GM19324 (cell line): Measurements from ENCODE around the gene TTLL11.
"Not testable (repeated sequence)": the region's sequence is repeated elsewhere in the genome, so short reads cannot be mapped to it uniquely, and the experiment has no call there.

ENCODE experiments used
- ATAC-seq: cut with Tn5 transposase; IDR thresholded peaks from one replicate; pipeline ENCODE4 v1.9.1; 2021; ENCODE audit warnings: mild to moderate bottlenecking, moderate library complexity; ENCODE audit not compliant: unreplicated experiment, low FRiP score

TTLL11 gene

DNA sequence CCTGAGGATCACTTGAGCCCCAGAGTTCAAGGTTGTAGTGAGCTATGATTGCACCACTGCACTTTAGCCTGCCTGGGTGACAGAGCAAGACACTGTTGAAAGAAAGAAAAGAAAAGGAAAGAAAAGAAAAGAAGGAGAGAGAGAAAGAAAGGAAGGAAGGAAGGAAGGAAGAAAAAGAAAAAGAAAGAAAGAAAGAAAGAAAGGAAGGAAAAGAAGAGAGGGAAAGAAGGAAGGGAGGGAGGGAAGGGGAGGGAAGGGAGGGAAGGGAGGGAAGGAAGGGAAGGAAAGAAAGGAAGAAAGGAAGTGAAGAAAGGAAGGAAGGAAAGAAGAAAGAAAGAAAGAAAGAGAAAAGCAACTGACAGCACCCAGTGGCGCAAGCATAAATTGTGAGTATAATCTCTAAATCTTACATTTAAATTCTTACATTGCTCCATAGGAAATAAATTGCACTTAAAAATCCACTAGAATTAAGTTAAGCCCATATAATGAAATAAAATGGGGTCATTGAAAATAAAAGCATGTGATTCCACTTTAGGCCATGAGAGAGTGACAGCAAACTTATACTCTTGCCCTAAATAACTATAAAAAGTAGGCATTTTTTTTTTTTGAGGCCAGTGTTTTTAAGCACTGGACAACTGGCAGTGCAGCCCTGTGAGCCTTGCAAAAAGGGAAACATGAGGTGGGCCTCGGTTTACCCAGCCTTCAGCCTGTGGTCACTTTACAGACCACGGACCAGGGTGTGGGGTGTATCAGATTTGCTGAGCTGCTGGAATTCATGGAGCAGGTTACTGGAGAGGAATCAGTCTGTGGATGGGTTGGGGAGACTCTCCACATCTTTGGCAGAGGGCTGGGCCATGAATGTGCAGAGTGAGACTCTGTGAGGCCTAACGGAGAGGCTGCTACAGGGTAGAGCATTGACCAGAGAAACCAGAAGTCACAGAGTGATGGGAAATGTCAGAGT, 175.5 kb downstream of the TTLL11 start:
- ATAC-seq: no peak

DNA sequence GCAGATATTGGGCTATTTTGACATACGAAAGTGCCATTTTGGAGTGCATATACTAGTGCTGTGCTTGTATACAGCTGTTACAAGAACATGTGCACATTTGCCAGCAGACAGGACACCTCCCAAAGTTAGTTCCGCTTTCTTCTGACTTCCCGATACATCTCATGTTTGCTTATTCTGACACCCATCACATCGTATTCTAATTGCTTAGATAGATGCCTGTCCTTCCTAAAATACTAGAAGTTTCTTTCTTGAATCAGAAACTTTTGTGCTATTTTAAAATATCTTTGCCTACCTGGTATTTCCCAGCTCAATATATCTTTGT, 177.8 kb downstream of the TTLL11 start:
- ATAC-seq: no peak

DNA sequence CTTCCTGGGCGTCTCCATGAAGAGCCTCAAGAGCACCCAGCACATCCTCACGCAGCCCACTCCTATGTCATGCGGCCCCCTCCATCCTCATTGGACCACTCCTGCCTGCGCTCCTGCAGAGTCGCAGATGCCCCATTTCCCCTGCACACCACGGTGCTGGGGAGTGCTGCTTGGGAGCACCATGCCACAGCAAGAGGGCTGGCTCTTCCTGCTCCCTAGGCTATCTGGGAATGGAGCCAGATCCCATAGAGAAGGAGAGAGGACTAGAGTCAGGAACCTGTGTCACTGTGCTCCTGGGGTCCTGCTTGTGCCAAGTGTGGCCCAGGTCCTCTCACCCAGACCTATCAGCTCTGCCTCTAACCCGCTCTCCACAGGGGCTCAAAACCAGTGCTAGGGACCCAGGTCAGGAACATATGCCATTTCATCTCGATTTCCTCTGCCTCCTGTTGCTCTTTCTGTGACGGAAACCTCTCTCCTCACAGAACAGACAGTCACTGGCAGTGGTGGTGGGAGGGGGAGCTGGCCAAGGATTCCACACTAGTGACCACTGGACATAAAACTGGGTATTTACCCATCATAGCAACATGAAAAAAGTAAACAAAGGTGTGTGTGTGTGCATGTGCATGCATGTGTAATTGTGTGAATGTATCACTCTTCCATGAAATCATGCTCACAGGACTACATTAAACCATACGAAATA, 178.4 kb downstream of the TTLL11 start:
- ATAC-seq: no peak

DNA sequence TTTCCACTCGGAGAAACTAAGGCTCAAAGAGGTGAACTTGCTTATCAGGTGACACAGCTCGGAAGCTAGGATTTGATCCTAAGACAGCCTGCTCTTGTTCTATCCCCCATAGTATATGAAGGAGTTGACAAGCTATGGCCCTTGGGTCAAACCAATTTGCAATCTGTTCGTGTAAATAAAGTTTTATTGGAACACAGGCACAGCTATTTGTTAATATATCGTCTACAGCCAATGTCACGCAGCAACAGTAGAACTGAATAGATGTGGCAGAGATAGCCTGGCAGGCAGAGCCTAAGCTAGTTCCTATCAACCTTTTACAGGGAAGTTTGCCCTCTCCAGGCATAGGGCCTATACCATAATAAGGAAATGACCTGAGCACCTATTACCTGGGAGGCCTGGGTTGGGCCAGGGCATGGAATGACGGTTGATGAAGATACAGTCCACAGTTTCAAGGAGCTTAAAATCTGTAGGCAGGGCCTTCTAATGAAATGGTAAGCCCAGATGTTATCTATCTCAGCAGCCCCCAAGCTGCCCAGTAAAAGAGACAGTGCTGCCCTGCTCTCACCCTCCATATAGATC, 179.0 kb downstream of the TTLL11 start:
- no peak for ATAC-seq

DNA sequence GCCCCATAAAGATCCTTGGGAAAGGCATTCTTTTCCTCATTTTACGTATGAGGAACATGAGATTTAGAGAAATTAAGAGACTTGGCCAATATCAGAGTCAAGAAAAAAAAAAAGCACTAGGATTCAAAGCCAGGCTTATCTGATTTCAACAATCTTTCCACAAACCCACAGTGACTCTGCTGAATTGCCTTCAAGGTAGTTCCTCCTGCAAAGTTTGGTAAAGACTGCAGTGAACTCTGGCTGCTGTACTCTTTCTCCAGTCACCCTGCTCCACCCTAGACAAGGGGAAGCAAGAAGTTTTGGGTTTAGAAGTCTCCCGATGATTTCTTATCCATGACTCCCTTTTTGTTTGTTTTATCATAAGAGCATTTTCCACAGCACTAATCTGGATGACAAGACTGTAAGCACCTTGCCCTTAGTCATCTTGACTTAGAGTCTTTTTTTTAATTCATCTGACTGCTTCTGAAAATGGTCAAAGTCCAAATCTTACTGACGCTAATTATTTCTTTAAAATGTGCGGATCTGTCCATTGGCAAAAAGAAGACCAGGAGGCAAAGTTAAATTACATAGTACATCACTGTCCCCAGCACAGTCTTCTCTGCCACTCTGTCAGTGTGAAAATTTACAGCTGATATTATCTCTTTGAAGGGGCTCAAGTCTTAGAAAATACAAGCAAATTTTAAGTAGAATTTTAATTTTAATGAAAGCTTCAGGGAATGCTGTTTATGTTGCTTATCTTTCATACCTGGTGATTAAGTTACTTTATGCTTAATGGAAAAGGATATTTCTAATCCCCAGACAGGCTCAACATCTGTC, 180.1 kb downstream of the TTLL11 start:
- no peak for ATAC-seq

DNA sequence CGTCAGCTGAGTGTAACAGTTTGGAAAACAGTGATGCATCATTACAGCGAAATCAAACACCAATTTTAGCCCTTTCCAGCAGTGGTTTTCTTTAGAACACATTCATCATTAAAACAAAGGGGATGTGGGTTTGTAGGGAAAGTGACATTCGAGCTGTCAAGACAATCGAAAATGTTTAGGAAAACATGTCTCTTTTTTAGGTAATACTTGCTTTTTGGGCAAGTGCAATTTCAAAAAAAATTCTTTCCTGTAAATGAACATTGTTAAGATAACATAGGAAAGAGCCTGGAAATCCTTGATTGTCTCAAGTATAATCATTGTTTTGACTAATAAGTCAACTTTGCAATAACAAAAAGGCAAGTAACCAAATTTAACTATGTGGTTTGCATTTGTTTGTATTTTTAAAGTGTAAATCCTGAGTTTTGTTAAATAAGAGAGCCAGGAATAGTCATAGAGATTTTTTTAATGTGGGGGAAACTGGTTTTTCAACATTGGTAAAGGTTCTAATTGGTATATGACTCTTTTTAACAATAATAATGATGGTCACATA, 182.5 kb downstream of the TTLL11 start:
- no peak for ATAC-seq

DNA sequence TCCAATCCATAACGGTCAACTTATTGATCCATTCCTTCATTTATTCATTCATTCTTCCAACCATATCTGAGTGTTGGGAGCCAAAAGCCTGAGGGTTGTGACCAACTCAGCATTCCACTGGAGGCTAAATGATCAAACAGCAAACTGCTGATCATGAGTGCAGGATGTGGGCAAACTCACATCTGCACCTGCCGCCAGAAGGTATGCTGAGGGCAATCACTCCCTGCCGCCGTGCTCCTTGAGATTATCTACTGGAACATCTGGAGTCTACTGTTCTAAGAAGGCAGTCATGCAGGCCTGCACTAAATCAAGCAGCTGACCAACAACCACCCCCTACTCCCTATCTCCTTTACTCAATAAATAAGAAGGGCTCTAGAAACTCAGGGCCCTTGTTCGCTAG, 184.0 kb downstream of the TTLL11 start:
- ATAC-seq: no peak

DNA sequence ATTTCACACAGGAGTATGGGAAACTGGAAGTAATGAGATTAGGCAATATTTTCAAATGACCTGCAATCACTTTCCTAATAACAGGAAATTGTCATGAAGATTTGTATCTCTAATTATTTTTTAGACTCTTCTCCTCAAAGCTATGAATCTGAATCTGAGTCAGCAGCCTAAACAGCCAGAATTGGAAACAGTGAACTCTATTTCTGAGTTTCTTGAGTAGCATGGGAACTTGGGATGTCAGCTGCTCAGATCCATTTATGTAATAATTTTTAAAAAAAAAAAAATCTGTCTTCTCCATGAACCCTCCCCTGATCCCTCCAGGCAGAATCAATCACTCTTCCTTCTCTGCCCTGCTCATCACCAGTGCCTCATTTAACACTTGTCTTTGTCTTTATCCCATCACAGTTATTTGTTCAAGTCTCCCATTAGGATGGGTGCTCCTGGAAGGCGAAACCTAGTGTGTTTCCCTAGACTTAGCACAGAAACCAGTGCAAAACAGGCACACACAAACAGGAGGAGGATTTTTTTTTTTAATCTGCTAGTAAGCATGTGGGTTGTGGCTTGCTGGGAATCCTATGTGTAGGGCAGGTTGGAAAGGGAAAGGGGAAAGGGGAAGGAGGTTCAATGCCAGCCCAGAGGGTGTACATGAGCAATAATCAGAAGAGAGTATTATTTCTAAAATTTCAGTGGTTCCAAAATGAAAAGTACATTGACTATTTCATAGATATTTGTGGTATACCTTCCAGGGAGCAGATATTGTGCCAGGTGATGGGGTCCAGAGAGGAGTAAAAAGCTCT, 186.8 kb downstream of the TTLL11 start:
- ATAC-seq: no peak

DNA sequence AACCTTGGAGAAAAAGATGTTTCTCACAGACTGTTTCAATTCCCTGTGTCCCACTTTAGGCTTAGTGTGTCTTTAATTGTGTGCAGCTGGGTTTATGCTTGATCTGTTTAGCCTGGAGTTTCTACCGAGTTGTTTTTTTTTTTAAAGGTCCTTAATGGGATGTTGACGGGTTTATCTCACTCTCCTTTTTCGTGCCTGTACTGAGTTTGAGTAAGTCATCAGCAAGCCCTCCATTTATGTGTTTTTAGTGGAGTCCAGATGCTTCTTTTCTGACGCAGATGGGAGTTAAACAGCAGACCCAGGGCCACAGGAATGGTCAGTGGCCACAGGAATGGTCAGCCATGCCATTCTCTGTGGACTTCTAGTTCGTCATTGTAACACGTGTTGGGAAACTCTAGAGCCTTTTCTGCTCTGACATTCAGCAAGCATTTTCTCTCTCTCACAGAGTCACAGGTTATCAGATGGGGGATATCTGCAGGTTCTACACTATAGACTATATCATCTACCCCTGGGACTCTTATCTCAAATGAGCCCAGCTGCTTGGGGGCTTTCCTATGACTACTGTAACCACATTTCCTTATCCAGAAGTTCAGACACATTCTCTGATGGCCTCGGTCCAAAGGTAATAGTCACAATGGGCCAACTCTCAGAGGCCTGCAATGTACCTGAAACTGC, 190.5 kb downstream of the TTLL11 start:
- ATAC-seq: no peak

DNA sequence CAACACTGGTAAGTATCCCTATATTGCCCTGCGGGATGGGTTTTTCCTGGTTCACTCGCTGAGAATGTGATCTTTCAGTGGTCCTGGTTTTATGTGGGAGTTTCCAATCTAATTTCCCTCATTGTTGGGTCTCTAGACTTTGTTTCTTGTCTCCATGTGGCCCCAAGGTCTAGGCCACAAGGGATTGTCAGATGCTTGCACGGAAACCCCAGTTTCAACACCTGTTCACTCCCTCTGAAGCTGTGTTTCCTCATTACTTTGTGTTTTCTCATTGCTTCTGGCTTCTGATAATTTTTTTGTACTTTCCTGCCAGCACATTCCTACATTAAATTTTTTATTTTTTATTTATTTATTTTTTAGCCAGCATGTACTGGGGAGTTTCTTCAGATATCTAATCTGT, 191.5 kb downstream of the TTLL11 start:
- ATAC-seq: no peak

DNA sequence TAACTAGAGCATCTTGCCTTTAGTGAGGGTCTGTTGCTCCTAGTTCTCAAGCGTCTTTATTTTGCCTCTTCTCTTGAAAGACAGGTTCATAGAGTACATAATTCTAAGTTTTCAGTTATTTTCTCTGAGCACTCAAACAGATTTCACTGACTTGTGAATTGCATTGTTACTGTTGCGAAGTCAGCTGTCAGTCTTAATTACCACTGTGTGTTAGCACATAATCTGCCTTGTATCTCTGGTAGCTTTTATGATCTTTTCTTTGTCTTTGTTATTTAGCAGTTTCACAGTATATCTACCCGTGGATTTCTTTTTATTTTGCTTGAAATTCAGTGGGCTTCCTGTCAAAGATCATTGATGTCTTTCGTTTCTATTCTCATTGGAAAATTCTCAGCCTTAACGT, 192.9 kb downstream of the TTLL11 start:
- ATAC-seq: no peak

DNA sequence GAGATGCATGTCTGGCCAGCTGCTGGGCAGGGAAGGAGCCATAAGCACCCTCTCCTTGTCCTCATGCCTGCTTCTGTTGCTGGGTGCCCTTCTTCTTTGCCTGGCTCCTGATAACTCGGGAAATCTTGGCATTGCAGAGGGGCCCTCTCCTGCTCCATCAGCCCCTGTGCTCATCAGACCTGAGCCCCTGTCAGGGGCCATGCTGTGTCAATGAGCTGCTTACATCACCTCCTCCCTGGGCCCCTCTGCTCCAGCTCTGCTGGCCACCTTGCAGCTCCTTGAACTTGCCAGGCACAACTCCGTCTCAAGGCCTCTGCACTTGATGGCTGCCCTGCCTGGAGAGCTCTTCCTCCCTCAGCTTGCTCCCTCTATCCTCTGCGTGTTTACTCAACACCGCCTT, 194.3 kb downstream of the TTLL11 start:
- ATAC-seq: no peak

DNA sequence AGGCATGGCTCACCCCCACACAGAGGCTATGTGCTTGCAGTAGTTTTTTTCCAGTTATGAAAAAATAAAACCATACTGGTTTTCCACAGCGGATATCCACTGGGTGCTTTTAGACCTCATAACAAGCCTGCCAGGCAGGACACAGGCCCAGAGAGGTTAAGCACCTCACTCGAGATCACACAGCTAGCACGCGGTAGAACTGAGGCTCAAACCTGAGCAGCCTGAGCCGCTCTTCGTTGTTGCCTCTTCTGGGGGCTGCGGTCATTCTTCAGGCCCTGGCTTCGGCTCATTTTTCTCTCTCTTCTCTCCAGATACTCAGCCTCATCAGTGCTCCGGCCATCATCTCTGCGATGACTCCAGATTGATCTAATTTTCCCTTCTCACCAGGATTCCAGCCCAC, 196.0 kb downstream of the TTLL11 start:
- no peak for ATAC-seq

DNA sequence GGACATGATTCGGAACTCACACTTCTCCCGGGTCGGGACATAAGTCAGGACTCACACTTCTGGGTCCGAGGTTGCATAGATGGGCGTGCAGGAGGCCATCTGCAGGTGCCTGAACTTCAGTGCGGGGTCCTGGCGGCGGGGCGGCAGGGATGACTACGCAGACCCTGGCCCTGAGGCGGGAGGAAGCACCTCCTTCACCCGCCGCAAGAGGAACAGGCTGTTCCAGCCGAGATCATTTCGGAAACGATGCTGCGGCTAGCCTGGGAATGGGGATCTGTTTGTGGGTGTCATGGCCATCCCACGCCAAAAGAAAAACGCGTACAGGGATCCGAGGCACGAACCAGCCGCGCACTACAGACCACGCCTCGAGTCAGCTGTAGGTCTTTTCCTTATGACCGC, 196.6 kb downstream of the TTLL11 start:
- no peak for ATAC-seq

DNA sequence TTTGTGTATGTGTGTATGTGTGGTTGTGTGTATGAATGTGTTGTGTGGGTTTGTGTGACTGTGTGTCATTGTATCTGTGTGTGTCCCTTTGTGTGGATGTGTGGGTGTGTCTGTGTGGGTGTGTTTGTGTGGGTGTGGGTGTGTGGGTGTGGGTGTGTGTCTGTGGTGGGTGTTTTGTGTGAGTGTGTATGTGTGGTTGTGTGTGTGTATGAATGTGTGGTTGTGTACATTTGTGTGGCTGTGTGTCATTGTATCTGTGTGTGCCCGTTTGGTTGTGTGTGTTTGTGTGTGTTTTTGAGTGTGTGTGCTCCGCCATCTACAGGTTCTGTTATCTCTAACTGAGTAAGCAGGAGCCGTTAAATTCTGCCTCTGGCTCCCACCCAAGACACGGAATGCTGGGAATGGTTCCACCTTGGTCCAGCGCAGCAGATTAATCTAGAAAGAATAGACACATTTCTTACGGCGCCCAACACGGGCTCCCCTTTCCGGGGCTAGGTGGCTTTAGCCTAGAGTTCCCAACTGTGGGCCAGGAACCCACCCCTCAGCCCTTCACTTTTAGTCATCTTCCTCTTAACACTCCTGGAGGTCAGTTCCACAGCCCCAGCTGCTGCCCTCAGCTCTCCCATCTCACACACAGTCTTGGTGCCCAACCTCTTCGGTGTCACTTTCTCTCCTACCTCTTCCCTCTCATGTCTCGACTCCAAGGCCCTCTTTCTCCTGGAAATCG, 197.1 kb downstream of the TTLL11 start:
- ATAC-seq: no peak

DNA sequence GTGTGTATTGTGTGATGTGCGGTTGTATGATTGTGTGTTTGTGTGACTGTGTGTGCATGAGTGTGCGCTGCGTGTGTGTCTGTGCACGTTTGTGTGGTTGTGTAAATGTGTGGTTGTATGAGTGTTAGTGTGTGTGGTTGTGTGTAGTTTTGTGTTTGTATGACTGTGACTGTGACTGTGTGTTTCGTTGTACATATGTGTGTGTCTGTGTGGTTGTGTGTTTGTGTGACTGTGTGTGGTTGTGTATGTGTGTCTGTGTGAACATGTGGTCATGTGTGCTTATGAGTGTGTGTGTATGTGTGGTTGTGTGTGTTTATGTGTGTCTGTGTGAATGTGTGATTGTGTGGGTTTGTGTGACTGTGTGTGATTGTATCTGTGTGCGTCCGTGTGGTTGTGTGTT, 197.8 kb downstream of the TTLL11 start:
- ATAC-seq: no peak

DNA sequence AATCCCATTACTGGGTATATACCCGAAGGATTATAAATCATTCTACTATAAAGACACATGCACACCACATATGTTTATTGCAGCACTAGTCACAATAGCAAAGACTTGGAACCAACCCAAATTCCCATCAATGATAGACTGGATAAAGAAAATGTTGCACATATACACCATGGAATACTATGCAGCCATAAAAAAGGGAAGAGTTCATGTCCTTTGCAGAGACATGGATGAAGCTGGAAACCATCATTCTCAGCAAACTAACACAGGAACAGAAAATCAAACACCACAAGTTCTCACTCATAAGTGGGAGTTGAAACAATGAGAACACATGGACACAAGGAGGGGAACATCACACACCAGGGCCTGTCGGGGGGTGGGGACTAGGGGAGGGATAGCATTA, 198.7 kb downstream of the TTLL11 start:
- ATAC-seq: not testable (repeated sequence)

DNA sequence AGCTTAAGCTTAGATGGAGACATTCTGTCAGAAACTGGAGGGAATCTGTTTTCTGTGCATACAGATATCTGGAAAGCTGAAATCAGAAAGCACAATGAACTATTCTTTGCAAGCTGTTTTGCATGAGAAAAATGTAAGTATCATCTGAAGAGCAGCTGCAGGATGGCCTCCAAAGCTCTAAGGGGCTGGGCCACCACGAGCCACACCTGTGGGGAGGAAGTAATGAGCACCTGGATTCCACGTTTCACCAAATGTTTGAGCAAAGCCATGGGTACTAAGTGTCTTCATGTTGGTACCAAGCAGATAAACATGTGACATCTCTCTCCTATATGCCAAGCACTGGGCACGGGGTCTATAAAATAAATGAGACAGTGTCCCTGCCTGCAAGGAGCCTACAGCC, 199.3 kb downstream of the TTLL11 start:
- ATAC-seq: no peak

DNA sequence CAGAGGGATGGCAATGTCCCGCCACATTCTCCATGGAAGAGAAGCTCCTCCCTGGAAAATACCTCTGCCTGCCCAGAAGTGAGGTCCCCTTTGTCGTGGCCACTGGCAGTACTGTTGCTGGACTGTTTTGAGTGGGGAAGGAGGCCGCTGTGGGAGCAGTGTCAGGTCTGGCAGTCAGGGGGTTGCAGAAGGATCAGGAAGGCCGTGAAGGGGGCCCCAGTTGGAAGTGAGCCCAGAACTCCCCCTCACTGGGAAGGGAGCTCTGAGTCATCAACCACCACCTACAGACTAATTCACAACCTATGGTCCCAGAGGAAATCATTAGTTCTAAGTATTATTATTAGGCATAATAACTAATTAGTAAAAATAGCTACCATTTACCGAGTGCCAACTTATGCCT, 200.4 kb downstream of the TTLL11 start:
- no peak for ATAC-seq
